ENCODE data around the gene BCL2L1. TPM values are rescaled to one million over a fixed set of nuclear protein-coding genes. Genes with fewer than 3 reads are reported as not detected.
A peak's percentile ranks its signal among the peaks of the same experiment; 100 is the strongest.

BCL2L1 gene
- total RNA-seq, 6 donors from 2014 or later, result 131 to 245 (median 182) TPM

GRCh38 chr20:31712564-31713311 is 9.9 kb downstream of the BCL2L1 start:
- peak overlapping the region; percentile 95 to 99 (median 99) for H3K27ac ChIP-seq
- ATAC-seq (ENCODE audit: low FRiP score in 2 of 2), result peak; percentile 85 to 92
- H3K9me3 ChIP-seq, result no peaks in the 10 kb centered on the region
- H3K4me1 ChIP-seq, result peaks cover 93 to 99% (median 96%) of the 10 kb centered on the region in 4 donors
- peak in 2 of 4 donors; percentile 18 to 64 for TF ChIP-seq POLR2A (IDR thresholded peaks at IDR 0.05)
- TF ChIP-seq POLR2AphosphoS5 (IDR thresholded peaks at IDR 0.05), result peak; percentile 98 to 99
- TF ChIP-seq, protein P1, sequence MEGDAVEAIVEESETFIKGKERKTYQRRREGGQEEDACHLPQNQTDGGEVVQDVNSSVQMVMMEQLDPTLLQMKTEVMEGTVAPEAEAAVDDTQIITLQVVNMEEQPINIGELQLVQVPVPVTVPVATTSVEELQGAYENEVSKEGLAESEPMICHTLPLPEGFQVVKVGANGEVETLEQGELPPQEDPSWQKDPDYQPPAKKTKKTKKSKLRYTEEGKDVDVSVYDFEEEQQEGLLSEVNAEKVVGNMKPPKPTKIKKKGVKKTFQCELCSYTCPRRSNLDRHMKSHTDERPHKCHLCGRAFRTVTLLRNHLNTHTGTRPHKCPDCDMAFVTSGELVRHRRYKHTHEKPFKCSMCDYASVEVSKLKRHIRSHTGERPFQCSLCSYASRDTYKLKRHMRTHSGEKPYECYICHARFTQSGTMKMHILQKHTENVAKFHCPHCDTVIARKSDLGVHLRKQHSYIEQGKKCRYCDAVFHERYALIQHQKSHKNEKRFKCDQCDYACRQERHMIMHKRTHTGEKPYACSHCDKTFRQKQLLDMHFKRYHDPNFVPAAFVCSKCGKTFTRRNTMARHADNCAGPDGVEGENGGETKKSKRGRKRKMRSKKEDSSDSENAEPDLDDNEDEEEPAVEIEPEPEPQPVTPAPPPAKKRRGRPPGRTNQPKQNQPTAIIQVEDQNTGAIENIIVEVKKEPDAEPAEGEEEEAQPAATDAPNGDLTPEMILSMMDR (IDR thresholded peaks at IDR 0.05), result no peak
- TF ChIP-seq EP300 (IDR thresholded peaks at IDR 0.05), result peak; percentile 84 to 100 (median 98)
- H3K36me3 ChIP-seq, result peaks cover 0 to 72% (median 15%) of the 10 kb centered on the region in 4 donors
- peak in 1 of 2 donors; percentile 92 for DNase-seq
- no peaks in the 10 kb centered on the region for H3K27me3 ChIP-seq
- H3K4me3 ChIP-seq, result peak overlapping the region in 3 of 4 donors; percentile 1 to 25 (median 23)
- WGBS, 2 donors, result 26 to 32% methylated on average over 7 to 8 of the region's 8 CpGs

DNA sequence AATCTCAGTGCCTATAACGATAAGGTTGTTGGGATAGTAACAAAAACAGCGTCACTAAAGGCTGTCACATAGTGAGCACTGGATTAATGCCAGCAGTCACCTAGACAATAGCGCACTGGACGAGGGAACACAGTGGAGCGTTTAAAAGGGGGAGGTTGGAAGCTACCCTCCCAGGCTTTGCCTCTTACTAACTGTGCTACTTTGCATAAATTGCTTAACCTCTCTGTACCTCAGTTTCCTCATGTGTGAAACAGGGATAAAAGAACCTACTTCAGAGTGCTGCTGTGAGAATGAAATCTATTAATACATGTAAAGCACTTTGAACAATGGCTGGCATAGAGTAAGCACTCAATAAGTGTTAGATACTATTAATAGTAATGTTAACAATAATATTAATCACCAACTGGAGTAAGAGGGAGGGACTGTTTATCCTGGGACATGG is 10.5 kb downstream of the BCL2L1 start:
- 21 to 40% methylated on average over 5 of the region's 5 CpGs for WGBS, 2 donors
- Histone ChIP-seq H3K27ac (peak overlapping the region; percentile 95 to 99 (median 99)), H3K4me1 (peaks cover 92 to 99% (median 95%) of the 10 kb centered on the region in 4 donors), H3K36me3 (peaks cover 0 to 73% (median 19%) of the 10 kb centered on the region in 4 donors), H3K27me3 (no peaks in the 10 kb centered on the region), H3K9me3 (no peaks in the 10 kb centered on the region), H3K4me3 (no peak overlapping the region)
- peak in 1 of 2 donors; percentile 46 for DNase-seq
- peak; percentile 20 to 65 for ATAC-seq (ENCODE audit: low FRiP score in 2 of 2)
- TF ChIP-seq, protein P1 (IDR thresholded peaks at IDR 0.05), result no peak
- TF ChIP-seq POLR2AphosphoS5 (IDR thresholded peaks at IDR 0.05), result peak; percentile 20 to 55
- TF ChIP-seq POLR2A (IDR thresholded peaks at IDR 0.05), result peak in 1 of 4 donors; percentile 14
- TF ChIP-seq EP300 (IDR thresholded peaks at IDR 0.05), result peak in 2 of 4 donors; percentile 34 to 65

- Histone ChIP-seq H3K36me3 (peaks cover 0 to 72% (median 24%) of the 10 kb centered on the region in 4 donors), H3K4me1 (peaks cover 94 to 99% (median 95%) of the 10 kb centered on the region in 4 donors), H3K4me3 (peak overlapping the region in 1 of 4 donors; percentile 16), H3K27me3 (no peaks in the 10 kb centered on the region), H3K9me3 (no peaks in the 10 kb centered on the region), H3K27ac (peak overlapping the region; percentile 95 to 99 (median 99))
- TF ChIP-seq POLR2AphosphoS5 (IDR thresholded peaks at IDR 0.05) (no peak), EP300 (IDR thresholded peaks at IDR 0.05) (no peak), POLR2A (IDR thresholded peaks at IDR 0.05) (peak in 1 of 4 donors; percentile 7)
- DNase-seq, result no peak
- ATAC-seq (ENCODE audit: low FRiP score in 2 of 2), result no peak
Measured at GRCh38 chr20:31711179-31712111, 11.2 kb downstream of the BCL2L1 start.

DNA sequence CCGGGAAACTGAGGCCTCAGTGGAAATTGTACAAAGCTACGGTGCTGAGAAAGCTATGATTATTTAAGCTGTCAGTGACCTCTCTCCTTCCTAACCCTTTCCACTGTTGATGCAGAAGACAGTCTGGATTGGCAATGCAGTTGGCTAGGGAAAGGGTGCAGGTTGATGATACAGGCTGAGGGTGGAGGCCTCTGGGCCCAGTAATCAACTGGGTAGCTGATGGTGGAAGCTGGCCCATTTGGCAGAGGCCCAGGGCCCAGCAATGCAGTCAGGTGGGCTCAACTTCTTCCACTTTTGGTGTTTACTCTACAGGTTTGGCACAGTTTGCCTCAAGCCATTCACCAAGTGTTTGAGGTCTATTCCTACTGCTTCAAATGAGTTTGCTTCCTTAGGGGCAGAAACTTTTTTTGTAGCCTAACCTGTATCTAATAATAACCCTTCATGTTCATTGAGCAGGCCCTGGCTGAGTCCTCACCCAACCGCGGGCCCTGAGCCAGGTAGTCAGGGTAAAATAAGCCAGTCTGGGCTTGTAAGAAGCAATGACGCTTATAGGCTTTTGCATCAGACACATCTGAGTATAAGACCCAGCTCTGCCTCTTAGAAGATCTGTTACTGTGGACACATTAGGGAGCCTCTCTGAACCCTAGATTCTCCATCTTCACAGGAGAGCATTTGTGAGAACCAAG is 12.1 kb downstream of the BCL2L1 start:
- ATAC-seq (ENCODE audit: low FRiP score in 2 of 2) (peak in 1 of 2 donors; percentile 2), DNase-seq (peak in 1 of 2 donors; percentile 74)
- Histone ChIP-seq H3K27me3 (no peaks in the 10 kb centered on the region), H3K4me3 (peak overlapping the region in 1 of 4 donors; percentile 16), H3K36me3 (peaks cover 0 to 71% (median 29%) of the 10 kb centered on the region in 4 donors), H3K4me1 (peaks cover 94 to 99% (median 95%) of the 10 kb centered on the region in 4 donors), H3K27ac (peak overlapping the region; percentile 95 to 99 (median 99)), H3K9me3 (no peaks in the 10 kb centered on the region)
- TF ChIP-seq POLR2AphosphoS5 (IDR thresholded peaks at IDR 0.05) (peak in 1 of 2 donors; percentile 32), EP300 (IDR thresholded peaks at IDR 0.05) (no peak), POLR2A (IDR thresholded peaks at IDR 0.05) (peak in 1 of 4 donors; percentile 33)
- TF ChIP-seq, protein P1 (IDR thresholded peaks at IDR 0.05), result no peak
- 70% methylated on average over 4 to 5 of the region's 5 CpGs for WGBS, 2 donors

Measured in upper lobe of left lung (tissue), 6 donors.